Coronary artery (tissue), 2 donors: ENCODE results near the gene ARHGEF37.
A peak's percentile ranks its signal among the peaks of the same experiment; 100 is the strongest.

ENCODE experiments used
- DNase-seq: peaks from one replicate; pipeline ENCODE4 v3.0.0-alpha.2; 2017; ENCODE audit warnings: low spot score
- H3K27ac ChIP-seq, 2 donors: fragments of 200-600 bp; sonication (generic); one replicate each; pipeline ENCODE4 v1.5.1; 2016 to 2019
- H3K4me3 ChIP-seq: fragments of 200-600 bp; sonication (generic); 2 replicates; pipeline ENCODE4 v1.5.1; 2016; ENCODE audit warnings: mild to moderate bottlenecking, moderate library complexity
- TF ChIP-seq, protein P1 (sequence below): fragments of 200-600 bp; sonication (generic); IDR thresholded peaks from one replicate; pipeline ENCODE4 v1.5.1; 2019; ENCODE audit warnings: antibody characterized with exemption

Gene ARHGEF37

DNA sequence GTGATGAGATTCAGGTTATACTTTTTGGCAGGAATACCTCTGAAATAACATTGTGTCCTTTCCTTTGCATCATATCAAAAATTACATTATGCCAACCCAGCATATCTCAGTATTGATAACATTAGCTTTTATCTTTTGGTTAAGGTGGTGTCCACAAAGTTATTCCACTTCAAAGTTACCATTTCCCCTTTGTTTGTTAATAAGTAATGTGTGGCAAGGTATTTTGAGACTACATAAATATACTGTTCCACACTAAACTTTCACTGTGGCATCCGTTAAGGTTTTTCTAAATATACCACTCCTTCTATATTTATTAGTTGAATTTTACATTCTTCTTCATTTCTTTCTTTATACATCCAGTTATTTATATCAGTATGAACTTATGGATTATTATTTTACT lies 14.1 kb upstream of the ARHGEF37 start:
- no peak for DNase-seq
- TF ChIP-seq, protein P1, sequence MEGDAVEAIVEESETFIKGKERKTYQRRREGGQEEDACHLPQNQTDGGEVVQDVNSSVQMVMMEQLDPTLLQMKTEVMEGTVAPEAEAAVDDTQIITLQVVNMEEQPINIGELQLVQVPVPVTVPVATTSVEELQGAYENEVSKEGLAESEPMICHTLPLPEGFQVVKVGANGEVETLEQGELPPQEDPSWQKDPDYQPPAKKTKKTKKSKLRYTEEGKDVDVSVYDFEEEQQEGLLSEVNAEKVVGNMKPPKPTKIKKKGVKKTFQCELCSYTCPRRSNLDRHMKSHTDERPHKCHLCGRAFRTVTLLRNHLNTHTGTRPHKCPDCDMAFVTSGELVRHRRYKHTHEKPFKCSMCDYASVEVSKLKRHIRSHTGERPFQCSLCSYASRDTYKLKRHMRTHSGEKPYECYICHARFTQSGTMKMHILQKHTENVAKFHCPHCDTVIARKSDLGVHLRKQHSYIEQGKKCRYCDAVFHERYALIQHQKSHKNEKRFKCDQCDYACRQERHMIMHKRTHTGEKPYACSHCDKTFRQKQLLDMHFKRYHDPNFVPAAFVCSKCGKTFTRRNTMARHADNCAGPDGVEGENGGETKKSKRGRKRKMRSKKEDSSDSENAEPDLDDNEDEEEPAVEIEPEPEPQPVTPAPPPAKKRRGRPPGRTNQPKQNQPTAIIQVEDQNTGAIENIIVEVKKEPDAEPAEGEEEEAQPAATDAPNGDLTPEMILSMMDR, result no peak
- Histone ChIP-seq H3K4me3 (no peak overlapping the region), H3K27ac (no peak overlapping the region)

DNA sequence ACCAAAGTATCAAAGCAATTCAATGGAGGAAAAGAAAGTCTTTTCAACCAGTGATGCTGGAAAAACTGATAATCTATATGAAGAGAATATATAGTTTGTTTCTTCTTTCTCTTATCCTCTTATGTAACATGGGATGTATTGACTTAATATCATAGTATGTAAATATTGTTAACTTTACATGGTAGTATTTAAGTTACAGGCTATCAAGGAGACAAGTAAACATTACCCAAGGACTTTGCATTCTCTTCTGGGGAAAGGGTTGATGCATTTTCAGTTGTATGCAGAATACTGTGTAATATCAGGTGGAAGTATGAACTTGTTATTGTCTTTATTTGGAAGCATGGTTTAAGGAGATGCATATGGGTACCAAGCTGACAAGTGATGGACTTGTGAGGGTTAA lies 9.1 kb upstream of the ARHGEF37 start:
- DNase-seq, result no peak
- TF ChIP-seq, protein P1, result no peak
- H3K27ac ChIP-seq, result no peak overlapping the region
- H3K4me3 ChIP-seq, result no peak overlapping the region

GRCh38 chr5:149572576-149573231 lies 8.6 kb upstream of the ARHGEF37 start:
- DNase-seq, result no peak
- no peak overlapping the region for H3K27ac ChIP-seq
- TF ChIP-seq, protein P1, result no peak

DNA sequence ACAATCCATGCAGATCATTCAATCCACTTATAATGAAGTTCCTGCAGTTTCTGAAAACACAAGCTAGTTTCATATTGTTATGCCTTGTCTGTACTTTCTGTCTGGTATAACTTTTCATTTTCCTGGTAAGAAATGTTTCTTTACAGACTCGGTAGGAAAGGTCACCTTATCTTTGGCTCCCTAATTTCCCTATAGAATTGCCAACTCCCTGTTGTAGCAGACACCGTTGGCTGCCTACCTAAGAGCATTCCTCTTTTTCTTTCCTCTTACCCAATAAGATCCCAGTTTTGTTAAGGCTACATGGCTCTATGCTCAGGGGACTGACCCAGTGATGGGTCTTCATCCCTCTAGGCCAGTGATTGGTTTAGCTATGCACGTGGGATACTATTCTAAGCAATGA lies 6.2 kb upstream of the ARHGEF37 start:
- H3K27ac ChIP-seq, result no peak overlapping the region
- no peak overlapping the region for H3K4me3 ChIP-seq
- TF ChIP-seq, protein P1, result no peak
- DNase-seq, result no peak

More at GRCh38 chr5:149572576-149573231, 8.6 kb upstream of the ARHGEF37 start:
- H3K4me3 ChIP-seq, result no peak overlapping the region

GRCh38 chr5:149576021-149576420 lies 5.3 kb upstream of the ARHGEF37 start:
- Histone ChIP-seq H3K4me3 (no peak overlapping the region), H3K27ac (no peak overlapping the region)
- DNase-seq, result no peak
- TF ChIP-seq, protein P1, result no peak

DNA sequence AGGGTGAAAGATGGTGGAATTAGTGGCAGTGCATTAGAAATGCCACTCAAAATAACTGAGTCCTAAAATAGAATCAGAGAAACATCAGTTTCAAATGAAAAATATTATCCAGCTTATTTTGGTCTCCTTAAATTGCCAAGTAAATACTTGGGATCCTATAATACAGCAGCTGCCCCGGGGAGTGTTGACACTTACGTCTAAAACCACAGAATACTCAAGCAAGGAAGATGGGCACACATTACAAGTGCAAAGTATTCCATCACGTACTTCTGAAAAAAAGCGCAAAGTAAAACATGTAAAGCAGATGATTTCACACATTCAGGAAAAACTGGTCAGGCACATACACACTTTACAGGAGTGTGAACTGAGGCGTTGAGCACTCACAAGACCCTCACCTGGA lies 2.4 kb upstream of the ARHGEF37 start:
- TF ChIP-seq, protein P1, result no peak
- H3K27ac ChIP-seq, result peak overlapping the region in 1 of 2 donors; percentile 23
- no peak for DNase-seq
- no peak overlapping the region for H3K4me3 ChIP-seq

- no peak for DNase-seq
- TF ChIP-seq, protein P1, result no peak
- Histone ChIP-seq H3K4me3 (peak overlapping the region; percentile 88), H3K27ac (peak overlapping the region; percentile 71 to 91)
These were observed 498 bp upstream of the ARHGEF37 start for GRCh38 chr5:149580808-149581191.
